HepG2 (cell line): ENCODE results near the gene DRAP1. TPM values are rescaled to one million over a fixed set of nuclear protein-coding genes. Genes with fewer than 3 reads are reported as not detected.

Source experiments
- CAMTA2 ChIP-seq: sonication (generic); formaldehyde crosslinking; IDR thresholded peaks from 2 replicates; pipeline ENCODE4 v1.4.0; 2020; ENCODE audit warnings: mild to moderate bottlenecking, missing genetic modification reagents, borderline replicate concordance
- ELF1 ChIP-seq: sonication (generic); formaldehyde crosslinking; IDR thresholded peaks from 2 replicates; pipeline ENCODE4 v1.4.0; 2020; ENCODE audit warnings: missing genetic modification reagents
- ERF ChIP-seq: IDR thresholded peaks from 2 replicates; pipeline ENCODE4 v1.6.1; 2018; ENCODE audit warnings: missing biosample characterization, missing genetic modification reagents
- GTF3A ChIP-seq: sonication (generic); formaldehyde crosslinking; conservative IDR thresholded peaks from 2 replicates; pipeline ENCODE4 v1.4.0; 2020; ENCODE audit warnings: mild to moderate bottlenecking, missing genetic modification reagents
- KDM5A ChIP-seq: fragments of 200-600 bp; sonication (generic); IDR thresholded peaks from 2 replicates; pipeline ENCODE4 v1.7.0; 2018; ENCODE audit warnings: antibody characterized with exemption, mild to moderate bottlenecking, low read length, borderline replicate concordance
- KLF12 ChIP-seq: sonication (generic); formaldehyde crosslinking; IDR thresholded peaks from 2 replicates; pipeline ENCODE4 v1.4.0; 2020; ENCODE audit warnings: missing genetic modification reagents, borderline replicate concordance
- MED13 ChIP-seq: sonication (generic); formaldehyde crosslinking; IDR thresholded peaks from 2 replicates; pipeline ENCODE4 v1.5.0; 2020; ENCODE audit warnings: missing genetic modification reagents
- NFYC ChIP-seq: IDR thresholded peaks from 2 replicates; pipeline ENCODE4 v1.6.1; 2016; ENCODE audit warnings: missing genetic modification reagents, missing compliant biosample characterization
- POLR2A ChIP-seq, 2 experiments: IDR thresholded peaks; 2 replicates each; pipeline ENCODE4 v1.6.1; 2011; ENCODE audit warnings: low read depth in 2 of 2, low read length in 2 of 2, mild to moderate bottlenecking in 1 of 2, moderate library complexity in 1 of 2; ENCODE audit not compliant: insufficient read depth in 1 of 2
- RARA ChIP-seq: IDR thresholded peaks from 2 replicates; pipeline ENCODE4 v1.6.1; 2016; ENCODE audit warnings: missing genetic modification reagents, missing compliant biosample characterization
- RFX1 ChIP-seq: fragments of 450-650 bp; IDR thresholded peaks from 2 replicates; pipeline ENCODE4 v1.6.1; 2017
- SP5 ChIP-seq: IDR thresholded peaks from 2 replicates; pipeline ENCODE4 v1.6.1; 2016; ENCODE audit warnings: low read depth, borderline replicate concordance
- TEAD3 ChIP-seq: optimal IDR thresholded peaks from 2 replicates; pipeline ENCODE3; 2016; ENCODE audit warnings: borderline replicate concordance
- XBP1 ChIP-seq: sonication (generic); formaldehyde crosslinking; IDR thresholded peaks from 2 replicates; pipeline ENCODE4 v1.5.0; 2020; ENCODE audit warnings: missing genetic modification reagents
- YEATS4 ChIP-seq: sonication (generic); formaldehyde crosslinking; IDR thresholded peaks from 2 replicates; pipeline ENCODE4 v1.4.0; 2020; ENCODE audit warnings: missing genetic modification reagents, borderline replicate concordance
- ZNF143 ChIP-seq: sonication (generic); formaldehyde crosslinking; IDR thresholded peaks from 2 replicates; pipeline ENCODE4 v1.4.0; 2020; ENCODE audit warnings: missing genetic modification reagents
- ZNF280B ChIP-seq: sonication (generic); formaldehyde crosslinking; IDR thresholded peaks from 2 replicates; pipeline ENCODE4 v1.5.0; 2020; ENCODE audit warnings: missing genetic modification reagents, mild to moderate bottlenecking, borderline replicate concordance
- ZNF580 ChIP-seq: IDR thresholded peaks from 2 replicates; pipeline ENCODE4 v1.6.1; 2016; ENCODE audit warnings: low read depth, borderline replicate concordance
- ZNF770 ChIP-seq: sonication (generic); formaldehyde crosslinking; IDR thresholded peaks from 2 replicates; pipeline ENCODE4 v1.5.0; 2020; ENCODE audit warnings: mild to moderate bottlenecking, missing genetic modification reagents
- polyA plus RNA-seq, 8 experiments: library from polyadenylated mRNA; depleted of rRNA in 3 of 8; stranded (reverse) in 7 of 8; unstranded in 1 of 8; fragments of >200 nt; fragmentation: Illumina TruSeq in 4 of 8; extraction: Trizol in 4 of 8; gene quantifications; 2 replicates each; pipeline versions ENCODE4 v1.2.1 to v1.2.3, GENCODE V29; 2011 to 2016; ENCODE audit warnings: low read depth in 4 of 8, missing spikeins in 1 of 8, mixed read lengths in 1 of 8; ENCODE audit not compliant: insufficient read depth in 1 of 8
- total RNA-seq, 5 experiments: library from RNA; depleted of rRNA; stranded (reverse); fragments of >200 nt; fragmentation: Illumina TruSeq; extraction: Trizol; gene quantifications; 2 replicates each; pipeline ENCODE4 v1.2.3, GENCODE V29; 2016; ENCODE audit warnings: low read depth in 1 of 5
- TF ChIP-seq, protein P1 (sequence below): sonication (generic); formaldehyde crosslinking; IDR thresholded peaks from 2 replicates; pipeline ENCODE4 v1.8.0; 2022; ENCODE audit warnings: missing genetic modification reagents, mild to moderate bottlenecking, borderline replicate concordance
- TF ChIP-seq, protein P2 (sequence below): sonication (generic); formaldehyde crosslinking; IDR thresholded peaks from 2 replicates; pipeline ENCODE4 v1.4.0; 2020; ENCODE audit warnings: missing genetic modification reagents
- TF ChIP-seq, protein P3 (sequence below): conservative IDR thresholded peaks from 2 replicates; pipeline ENCODE4 v1.6.1; 2018; ENCODE audit warnings: missing genetic modification reagents

The DRAP1 gene
- total and polyA plus RNA-seq, 2 of the 13 experiments (the other 11 are each of a cell fraction or from before 2014, with no cell fraction given) = 46.8 to 52.3 TPM

- TF ChIP-seq GTF3A (no peak), KLF12 (CRISPR knock-in tag) (peak; percentile 64; the same call in 1 of the 2 replicates), NFYC (0 out of 2 replicates have a peak, but pooled peaks have one; percentile 31), ERF (CRISPR knock-in tag) (peak; percentile 58), YEATS4 (peak; percentile 40; the same call in 1 of the 2 replicates), ZNF770 (CRISPR knock-in tag) (no peak), RFX1 (no peak), RARA (CRISPR knock-in tag) (peak; percentile 58; the same call in 1 of the 2 replicates), ZNF280B (CRISPR knock-in tag) (peak; percentile 21; the same call in 1 of the 2 replicates), TEAD3 (CRISPR knock-in tag) (peak; percentile 67), ZNF143 (CRISPR knock-in tag) (no peak), ELF1 (CRISPR knock-in tag) (peak; percentile 20; the same call in 1 of the 2 replicates), CAMTA2 (CRISPR knock-in tag) (peak; percentile 10; the same call in 1 of the 2 replicates), SP5 (peak; percentile 54; the same call in 1 of the 2 replicates), KDM5A (no peak), ZNF580 (0 out of 2 replicates have a peak, but pooled peaks have one; percentile 43), XBP1 (CRISPR knock-in tag) (no peak), MED13 (peak; percentile 57; the same call in 1 of the 2 replicates), POLR2A (IDR thresholded peaks at IDR 0.05; ENCODE audit: insufficient read depth in 1 of 2, low read depth in 2 of 2, low read length in 2 of 2) (peak in 1 of 2 experiments; percentile 88; a peak in 2 of 4 replicates)
- TF ChIP-seq, protein P1, sequence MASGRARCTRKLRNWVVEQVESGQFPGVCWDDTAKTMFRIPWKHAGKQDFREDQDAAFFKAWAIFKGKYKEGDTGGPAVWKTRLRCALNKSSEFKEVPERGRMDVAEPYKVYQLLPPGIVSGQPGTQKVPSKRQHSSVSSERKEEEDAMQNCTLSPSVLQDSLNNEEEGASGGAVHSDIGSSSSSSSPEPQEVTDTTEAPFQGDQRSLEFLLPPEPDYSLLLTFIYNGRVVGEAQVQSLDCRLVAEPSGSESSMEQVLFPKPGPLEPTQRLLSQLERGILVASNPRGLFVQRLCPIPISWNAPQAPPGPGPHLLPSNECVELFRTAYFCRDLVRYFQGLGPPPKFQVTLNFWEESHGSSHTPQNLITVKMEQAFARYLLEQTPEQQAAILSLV (CRISPR knock-in tag) = 0 out of 2 replicates have a peak, but pooled peaks have one; percentile 42
- TF ChIP-seq, protein P2, sequence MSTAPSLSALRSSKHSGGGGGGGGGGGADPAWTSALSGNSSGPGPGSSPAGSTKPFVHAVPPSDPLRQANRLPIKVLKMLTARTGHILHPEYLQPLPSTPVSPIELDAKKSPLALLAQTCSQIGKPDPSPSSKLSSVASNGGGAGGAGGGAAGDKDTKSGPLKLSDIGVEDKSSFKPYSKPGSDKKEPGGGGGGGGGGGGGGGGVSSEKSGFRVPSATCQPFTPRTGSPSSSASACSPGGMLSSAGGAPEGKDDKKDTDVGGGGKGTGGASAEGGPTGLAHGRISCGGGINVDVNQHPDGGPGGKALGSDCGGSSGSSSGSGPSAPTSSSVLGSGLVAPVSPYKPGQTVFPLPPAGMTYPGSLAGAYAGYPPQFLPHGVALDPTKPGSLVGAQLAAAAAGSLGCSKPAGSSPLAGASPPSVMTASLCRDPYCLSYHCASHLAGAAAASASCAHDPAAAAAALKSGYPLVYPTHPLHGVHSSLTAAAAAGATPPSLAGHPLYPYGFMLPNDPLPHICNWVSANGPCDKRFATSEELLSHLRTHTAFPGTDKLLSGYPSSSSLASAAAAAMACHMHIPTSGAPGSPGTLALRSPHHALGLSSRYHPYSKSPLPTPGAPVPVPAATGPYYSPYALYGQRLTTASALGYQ (CRISPR knock-in tag) = peak; percentile 61
- TF ChIP-seq, protein P3, sequence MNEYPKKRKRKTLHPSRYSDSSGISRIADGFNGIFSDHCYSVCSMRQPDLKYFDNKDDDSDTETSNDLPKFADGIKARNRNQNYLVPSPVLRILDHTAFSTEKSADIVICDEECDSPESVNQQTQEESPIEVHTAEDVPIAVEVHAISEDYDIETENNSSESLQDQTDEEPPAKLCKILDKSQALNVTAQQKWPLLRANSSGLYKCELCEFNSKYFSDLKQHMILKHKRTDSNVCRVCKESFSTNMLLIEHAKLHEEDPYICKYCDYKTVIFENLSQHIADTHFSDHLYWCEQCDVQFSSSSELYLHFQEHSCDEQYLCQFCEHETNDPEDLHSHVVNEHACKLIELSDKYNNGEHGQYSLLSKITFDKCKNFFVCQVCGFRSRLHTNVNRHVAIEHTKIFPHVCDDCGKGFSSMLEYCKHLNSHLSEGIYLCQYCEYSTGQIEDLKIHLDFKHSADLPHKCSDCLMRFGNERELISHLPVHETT (CRISPR knock-in tag) = peak; percentile 49; the same call in 1 of the 2 replicates
These were observed 18.9 kb upstream of the DRAP1 start, which contains the start of gene FOSL1 (continued) for GRCh38 chr11:65900125-65900898.
